ENCODE results near the gene RDM1.

Gene RDM1

GRCh38 chr17:35965272-35965671 lies 34.7 kb upstream of the RDM1 start:
- Histone ChIP-seq H3K27me3 (ENCODE audit: insufficient read depth, poor library complexity, severe bottlenecking) (no peaks in the 10 kb centered on the region), H3K27ac (replicated peaks) (no peak overlapping the region), H3K4me3 (replicated peaks; ENCODE audit: insufficient read depth, low read length) (no peak overlapping the region)
- TF ChIP-seq SPI1 (IDR thresholded peaks at IDR 0.05; ENCODE audit: borderline replicate concordance, low read depth) (no peak), GABPA (IDR thresholded peaks at IDR 0.05; ENCODE audit: low read depth) (no peak)
- DNase-seq (ENCODE audit: low read depth in 1 of 2, low spot score in 1 of 2): no peak

GRCh38 chr17:35963663-35964062 lies 33.1 kb upstream of the RDM1 start:
- DNase-seq (ENCODE audit: low read depth in 1 of 2, low spot score in 1 of 2): no peak
- TF ChIP-seq CTCF (IDR thresholded peaks at IDR 0.05; ENCODE audit: insufficient read depth, low read length): no peak
- no peak for TF ChIP-seq SPI1 (IDR thresholded peaks at IDR 0.05; ENCODE audit: borderline replicate concordance, low read depth)
- no peak for TF ChIP-seq REST (IDR thresholded peaks at IDR 0.05; ENCODE audit: insufficient replicate concordance, low read depth)
- no peak for TF ChIP-seq POLR2AphosphoS5 (IDR thresholded peaks at IDR 0.05; ENCODE audit: low read depth)
- no peak for TF ChIP-seq GABPA (IDR thresholded peaks at IDR 0.05; ENCODE audit: low read depth)
- no peak overlapping the region for H3K4me3 ChIP-seq (replicated peaks; ENCODE audit: insufficient read depth, low read length)
- no peak overlapping the region for H3K27ac ChIP-seq (replicated peaks)
- no peaks in the 10 kb centered on the region for H3K27me3 ChIP-seq (ENCODE audit: insufficient read depth, poor library complexity, severe bottlenecking)

- H3K27me3 ChIP-seq (ENCODE audit: insufficient read depth, poor library complexity, severe bottlenecking): no peaks in the 10 kb centered on the region
- H3K27ac ChIP-seq (replicated peaks): no peak overlapping the region
- no peak for TF ChIP-seq GABPA (IDR thresholded peaks at IDR 0.05; ENCODE audit: low read depth)
- TF ChIP-seq POLR2AphosphoS5 (IDR thresholded peaks at IDR 0.05; ENCODE audit: low read depth): no peak
- no peak for TF ChIP-seq SPI1 (IDR thresholded peaks at IDR 0.05; ENCODE audit: borderline replicate concordance, low read depth)
- no peak for DNase-seq (ENCODE audit: low read depth in 1 of 2, low spot score in 1 of 2)
- H3K4me3 ChIP-seq (replicated peaks; ENCODE audit: insufficient read depth, low read length): no peak overlapping the region
Observed at GRCh38 chr17:35953720-35954119, 23.1 kb upstream of the RDM1 start.

GRCh38 chr17:35949401-35949800 lies 18.8 kb upstream of the RDM1 start:
- DNase-seq (ENCODE audit: low read depth in 1 of 2, low spot score in 1 of 2): no peak
- no peak overlapping the region for H3K4me3 ChIP-seq (replicated peaks; ENCODE audit: insufficient read depth, low read length)
- TF ChIP-seq REST (IDR thresholded peaks at IDR 0.05; ENCODE audit: insufficient replicate concordance, low read depth): no peak
- no peak for TF ChIP-seq CTCF (IDR thresholded peaks at IDR 0.05; ENCODE audit: insufficient read depth, low read length)
- no peak for TF ChIP-seq SPI1 (IDR thresholded peaks at IDR 0.05; ENCODE audit: borderline replicate concordance, low read depth)
- H3K27ac ChIP-seq (replicated peaks): no peak overlapping the region
- no peaks in the 10 kb centered on the region for H3K27me3 ChIP-seq (ENCODE audit: insufficient read depth, poor library complexity, severe bottlenecking)

- H3K27me3 ChIP-seq (ENCODE audit: insufficient read depth, poor library complexity, severe bottlenecking): no peaks in the 10 kb centered on the region
- DNase-seq (ENCODE audit: low read depth in 1 of 2, low spot score in 1 of 2): no peak
- TF ChIP-seq GABPA (IDR thresholded peaks at IDR 0.05; ENCODE audit: low read depth) (no peak), POLR2AphosphoS5 (IDR thresholded peaks at IDR 0.05; ENCODE audit: low read depth) (no peak), CTCF (IDR thresholded peaks at IDR 0.05; ENCODE audit: insufficient read depth, low read length) (no peak), SPI1 (IDR thresholded peaks at IDR 0.05; ENCODE audit: borderline replicate concordance, low read depth) (no peak), REST (IDR thresholded peaks at IDR 0.05; ENCODE audit: insufficient replicate concordance, low read depth) (no peak)
- no peak overlapping the region for H3K4me3 ChIP-seq (replicated peaks; ENCODE audit: insufficient read depth, low read length)
- H3K27ac ChIP-seq (replicated peaks): no peak overlapping the region
Observed at GRCh38 chr17:35948092-35948491, 17.5 kb upstream of the RDM1 start.
